Mesendoderm (in vitro differentiated cells): Measurements from ENCODE around the gene AKT3.
"Not testable (repeated sequence)": the region's sequence is repeated elsewhere in the genome, so short reads cannot be mapped to it uniquely, and the experiment has no call there.

Experiments used
- DNase-seq: peaks from one replicate; pipeline ENCODE4 v3.0.0; 2013
- H2AK5ac ChIP-seq: 2 replicates; pipeline ENCODE4 v1.6.1; 2013; ENCODE audit warnings: low read length, inconsistent platforms
- H2BK120ac ChIP-seq: 2 replicates; pipeline ENCODE4 v1.6.1; 2013; ENCODE audit warnings: low read depth, mild to moderate bottlenecking, low read length, moderate library complexity, mixed read lengths
- H2BK15ac ChIP-seq: replicated peaks from 2 replicates; pipeline ENCODE4 v1.6.1; 2013; ENCODE audit warnings: low read depth, mild to moderate bottlenecking, moderate library complexity
- H2BK5ac ChIP-seq: 2 replicates; pipeline ENCODE4 v1.6.1; 2013; ENCODE audit warnings: low read length, inconsistent platforms
- H3K18ac ChIP-seq: 2 replicates; pipeline ENCODE4 v1.6.1; 2013; ENCODE audit warnings: mild to moderate bottlenecking, low read length, mixed read lengths
- H3K23ac ChIP-seq: one replicate; pipeline ENCODE4 v1.6.1; 2013; ENCODE audit warnings: low read length
- H3K27ac ChIP-seq: 2 replicates; pipeline ENCODE4 v1.5.1; 2013; ENCODE audit warnings: low read depth, mild to moderate bottlenecking, inconsistent platforms, low read length, moderate library complexity
- H3K27me3 ChIP-seq: 2 replicates; pipeline ENCODE4 v1.6.1; 2013; ENCODE audit warnings: low read length, control low read depth, mild to moderate bottlenecking, inconsistent platforms; ENCODE audit not compliant: insufficient read depth, poor library complexity
- H3K36me3 ChIP-seq: 2 replicates; pipeline ENCODE4 v1.6.1; 2013; ENCODE audit warnings: low read length, inconsistent platforms; ENCODE audit not compliant: control insufficient read depth, insufficient read depth
- H3K4ac ChIP-seq: one replicate; pipeline ENCODE4 v1.6.1; 2013; ENCODE audit warnings: low read depth, mild to moderate bottlenecking, low read length, moderate library complexity
- H3K4me1 ChIP-seq: 2 replicates; pipeline ENCODE4 v1.6.1; 2013; ENCODE audit warnings: low read depth, low read length, inconsistent platforms; ENCODE audit not compliant: control insufficient read depth
- H3K4me2 ChIP-seq: 2 replicates; pipeline ENCODE4 v1.6.1; 2013; ENCODE audit warnings: low read length
- H3K4me3 ChIP-seq: 2 replicates; pipeline ENCODE4 v1.5.1; 2013; ENCODE audit warnings: mild to moderate bottlenecking, low read length
- H3K56ac ChIP-seq: one replicate; pipeline ENCODE4 v1.6.1; 2013; ENCODE audit warnings: low read length
- H3K79me1 ChIP-seq: 2 replicates; pipeline ENCODE4 v1.6.1; 2013; ENCODE audit warnings: low read length, inconsistent platforms
- H3K79me2 ChIP-seq: 2 replicates; pipeline ENCODE4 v1.6.1; 2013; ENCODE audit warnings: mild to moderate bottlenecking, low read length; ENCODE audit not compliant: control insufficient read depth, insufficient read depth
- H3K9ac ChIP-seq: 2 replicates; pipeline ENCODE4 v1.6.1; 2013; ENCODE audit warnings: low read length, inconsistent platforms
- H4K5ac ChIP-seq: one replicate; pipeline ENCODE4 v1.6.1; 2013; ENCODE audit warnings: low read length
- H4K8ac ChIP-seq: one replicate; pipeline ENCODE4 v1.6.1; 2013; ENCODE audit warnings: low read depth, mild to moderate bottlenecking, control low read depth, low read length, moderate library complexity
- WGBS: extraction: QIAGEN DNeasy Blood & Tissue Kit; methylation state at CpG from one replicate; pipeline ENCODE4 v1.1.7; 2013; ENCODE audit warnings: low lambda C conversion rate, missing lambda C conversion rate; ENCODE audit not compliant: insufficient coverage; ENCODE audit errors: extremely low coverage; 5-methylcytosine and 5-hydroxymethylcytosine counted together

Gene AKT3

DNA sequence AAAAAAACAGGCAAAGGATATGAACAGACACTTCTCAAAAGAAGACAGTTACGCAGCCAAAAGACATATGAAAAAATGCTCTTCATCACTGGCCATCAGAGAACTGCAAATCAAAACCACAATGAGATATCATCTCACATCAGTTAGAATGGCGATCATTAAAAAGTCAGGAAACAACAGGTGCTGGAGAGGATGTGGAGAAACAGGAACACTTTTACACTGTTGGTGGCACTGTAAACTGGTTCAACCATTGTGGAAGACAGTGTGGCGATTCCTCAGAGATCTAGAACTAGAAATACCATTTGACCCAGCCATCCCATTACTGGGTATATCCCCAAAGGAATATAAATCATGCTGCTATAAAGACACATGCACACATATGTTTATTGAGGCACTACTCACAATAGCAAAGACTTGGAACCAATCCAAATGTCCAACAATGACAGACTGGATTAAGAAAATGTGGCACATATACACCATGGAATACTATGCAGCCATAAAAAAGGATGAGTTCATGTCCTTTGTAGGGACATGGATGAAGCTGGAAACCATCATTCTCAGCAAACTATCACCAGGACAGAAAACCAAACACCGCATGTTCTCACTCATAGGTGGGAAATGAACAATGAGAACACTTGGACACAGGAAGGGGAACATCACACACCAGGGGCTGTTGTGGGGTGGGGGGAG lies 77.5 kb downstream of the AKT3 start:
- not testable (repeated sequence) for H3K27me3 ChIP-seq, H3K9ac ChIP-seq, H3K56ac ChIP-seq, H3K79me1 ChIP-seq, H3K18ac ChIP-seq, DNase-seq, H3K79me2 ChIP-seq, H3K4me3 ChIP-seq, H2BK5ac ChIP-seq, H3K27ac ChIP-seq, H3K23ac ChIP-seq, H3K36me3 ChIP-seq, H2BK120ac ChIP-seq, H4K8ac ChIP-seq, H2BK15ac ChIP-seq, H3K4ac ChIP-seq, H4K5ac ChIP-seq, H3K4me2 ChIP-seq, H2AK5ac ChIP-seq, H3K4me1 ChIP-seq
- WGBS: no CpG with 5 or more reads among the region's 4 CpGs

DNA sequence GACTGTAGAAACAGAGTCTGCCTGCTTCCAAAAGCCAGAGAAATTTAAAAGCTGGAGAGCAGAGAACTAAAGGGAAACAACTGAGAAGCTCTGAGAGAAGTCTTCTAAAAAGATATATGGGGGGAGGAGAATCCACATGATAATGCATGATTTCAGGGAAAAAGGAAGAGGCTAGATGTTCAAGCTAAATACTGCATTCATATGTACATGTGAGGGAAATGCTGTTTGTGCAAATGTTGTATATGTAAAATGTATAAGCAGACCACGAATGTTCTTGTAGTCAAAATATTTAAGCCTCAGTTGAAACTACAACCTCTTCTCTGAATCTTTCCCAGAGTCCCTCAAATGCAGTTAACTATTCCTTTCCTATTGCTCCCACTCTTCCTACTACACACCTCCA lies 79.2 kb downstream of the AKT3 start:
- Histone ChIP-seq H2BK5ac (no peak overlapping the region), H3K4me3 (no peak overlapping the region), H3K27ac (no peak overlapping the region), H3K27me3 (no peaks in the 10 kb centered on the region), H3K4me2 (no peak overlapping the region), H2BK120ac (no peak overlapping the region), H3K4ac (no peak overlapping the region), H4K8ac (no peak overlapping the region), H3K9ac (no peak overlapping the region), H3K79me2 (no peaks in the 10 kb centered on the region), H3K56ac (no peak overlapping the region), H4K5ac (no peak overlapping the region), H3K4me1 (no peaks in the 10 kb centered on the region), H3K18ac (no peak overlapping the region), H2AK5ac (no peak overlapping the region), H3K79me1 (no peaks in the 10 kb centered on the region), H2BK15ac (no peak overlapping the region), H3K36me3 (no peaks in the 10 kb centered on the region), H3K23ac (no peak overlapping the region)
- no peak for DNase-seq
- WGBS: no CpG with 5 or more reads among the region's 1 CpG

- no peaks in the 10 kb centered on the region for H3K27me3 ChIP-seq
- no peak overlapping the region for H3K9ac ChIP-seq
- H3K18ac ChIP-seq: no peak overlapping the region
- no peak overlapping the region for H2AK5ac ChIP-seq
- H3K79me2 ChIP-seq: no peaks in the 10 kb centered on the region
- no peak overlapping the region for H3K4me3 ChIP-seq
- H2BK15ac ChIP-seq: no peak overlapping the region
- no peak overlapping the region for H3K56ac ChIP-seq
- no peak for DNase-seq
- no peak overlapping the region for H3K23ac ChIP-seq
- H4K5ac ChIP-seq: no peak overlapping the region
- no peaks in the 10 kb centered on the region for H3K79me1 ChIP-seq
- no peaks in the 10 kb centered on the region for H3K36me3 ChIP-seq
- no peak overlapping the region for H3K4ac ChIP-seq
- H2BK120ac ChIP-seq: no peak overlapping the region
- no peaks in the 10 kb centered on the region for H3K4me1 ChIP-seq
- H3K4me2 ChIP-seq: no peak overlapping the region
- WGBS: no CpG with 5 or more reads among the region's 2 CpGs
- H3K27ac ChIP-seq: no peak overlapping the region
- no peak overlapping the region for H2BK5ac ChIP-seq
- H4K8ac ChIP-seq: no peak overlapping the region
Measured at GRCh38 chr1:243765676-243766075, 84.4 kb downstream of the AKT3 start.

GRCh38 chr1:243763806-243764205 lies 86.2 kb downstream of the AKT3 start:
- no peak overlapping the region for H2BK15ac ChIP-seq
- no peak overlapping the region for H3K9ac ChIP-seq
- no peak overlapping the region for H3K4me3 ChIP-seq
- H3K18ac ChIP-seq: no peak overlapping the region
- H3K36me3 ChIP-seq: no peaks in the 10 kb centered on the region
- no peak overlapping the region for H4K5ac ChIP-seq
- no peaks in the 10 kb centered on the region for H3K4me1 ChIP-seq
- no peak overlapping the region for H2BK5ac ChIP-seq
- H3K79me2 ChIP-seq: no peaks in the 10 kb centered on the region
- no CpG with 5 or more reads among the region's 5 CpGs for WGBS
- H3K27ac ChIP-seq: no peak overlapping the region
- H4K8ac ChIP-seq: no peak overlapping the region
- H2BK120ac ChIP-seq: no peak overlapping the region
- H3K79me1 ChIP-seq: peaks cover 1% of the 10 kb centered on the region
- no peak overlapping the region for H3K4ac ChIP-seq
- no peak overlapping the region for H2AK5ac ChIP-seq
- H3K56ac ChIP-seq: no peak overlapping the region
- no peak overlapping the region for H3K4me2 ChIP-seq
- DNase-seq: no peak
- no peaks in the 10 kb centered on the region for H3K27me3 ChIP-seq
- H3K23ac ChIP-seq: no peak overlapping the region

DNA sequence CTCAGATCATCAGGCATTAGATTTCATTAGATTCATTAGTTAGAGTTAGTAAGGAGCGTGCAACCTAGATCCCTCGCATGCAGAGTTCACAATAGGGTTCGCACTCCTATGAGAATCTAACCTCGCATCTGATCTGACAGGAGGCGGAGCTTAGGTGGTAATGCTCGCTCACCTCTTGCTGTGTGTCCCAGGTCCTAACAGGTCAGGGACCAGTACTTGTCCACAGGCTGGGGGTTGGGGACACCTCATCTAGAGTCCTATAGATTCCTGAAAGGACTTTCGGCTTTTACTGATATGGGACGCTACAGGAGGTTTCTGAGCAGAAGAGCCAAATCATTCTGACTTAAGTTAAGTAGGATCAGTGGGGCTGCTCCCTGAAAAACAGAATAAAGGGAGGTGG lies 91.4 kb downstream of the AKT3 start:
- H2BK5ac ChIP-seq: no peak overlapping the region
- H3K27me3 ChIP-seq: no peaks in the 10 kb centered on the region
- peak; percentile 49 for DNase-seq
- no CpG with 5 or more reads among the region's 8 CpGs for WGBS
- H3K27ac ChIP-seq: no peak overlapping the region
- peaks cover 1% of the 10 kb centered on the region for H3K79me1 ChIP-seq
- no peak overlapping the region for H3K23ac ChIP-seq
- H2BK120ac ChIP-seq: no peak overlapping the region
- no peak overlapping the region for H3K9ac ChIP-seq
- no peaks in the 10 kb centered on the region for H3K79me2 ChIP-seq
- H4K5ac ChIP-seq: no peak overlapping the region
- H3K4me1 ChIP-seq: no peaks in the 10 kb centered on the region
- H2BK15ac ChIP-seq: no peak overlapping the region
- H4K8ac ChIP-seq: no peak overlapping the region
- H3K36me3 ChIP-seq: no peaks in the 10 kb centered on the region
- no peak overlapping the region for H3K4me2 ChIP-seq
- no peak overlapping the region for H3K18ac ChIP-seq
- H2AK5ac ChIP-seq: no peak overlapping the region
- no peak overlapping the region for H3K4me3 ChIP-seq
- H3K56ac ChIP-seq: no peak overlapping the region
- no peak overlapping the region for H3K4ac ChIP-seq

GRCh38 chr1:243756529-243756928 lies 93.5 kb downstream of the AKT3 start:
- Histone ChIP-seq H2BK120ac (no peak overlapping the region), H2BK5ac (no peak overlapping the region), H3K27me3 (no peaks in the 10 kb centered on the region), H3K56ac (no peak overlapping the region), H3K4ac (no peak overlapping the region), H3K79me1 (peaks cover 1% of the 10 kb centered on the region), H3K79me2 (no peaks in the 10 kb centered on the region), H3K18ac (no peak overlapping the region), H2AK5ac (no peak overlapping the region), H3K4me2 (no peak overlapping the region), H3K27ac (no peak overlapping the region), H4K8ac (no peak overlapping the region), H3K9ac (no peak overlapping the region), H3K36me3 (no peaks in the 10 kb centered on the region), H3K4me1 (no peaks in the 10 kb centered on the region), H4K5ac (no peak overlapping the region), H3K4me3 (no peak overlapping the region), H2BK15ac (no peak overlapping the region), H3K23ac (no peak overlapping the region)
- no peak for DNase-seq
